DOHH2 (cell line): Measurements from ENCODE around the gene SSC5D.

Experiments used
- EZH2phosphoT487 ChIP-seq: fragments of 200-600 bp; sonication (generic); IDR thresholded peaks from 2 replicates; pipeline ENCODE4 v1.6.1; 2017; ENCODE audit warnings: borderline replicate concordance, mild to moderate bottlenecking, antibody characterized with exemption, low read length, moderate library complexity, mixed read lengths
- TF ChIP-seq, protein P1 (sequence below): fragments of 200-600 bp; sonication (generic); IDR thresholded peaks from one replicate; pipeline ENCODE4 v1.5.1; 2014; ENCODE audit warnings: antibody characterized with exemption, mild to moderate bottlenecking, low read depth, low read length; ENCODE audit not compliant: poor library complexity, severe bottlenecking

DNA sequence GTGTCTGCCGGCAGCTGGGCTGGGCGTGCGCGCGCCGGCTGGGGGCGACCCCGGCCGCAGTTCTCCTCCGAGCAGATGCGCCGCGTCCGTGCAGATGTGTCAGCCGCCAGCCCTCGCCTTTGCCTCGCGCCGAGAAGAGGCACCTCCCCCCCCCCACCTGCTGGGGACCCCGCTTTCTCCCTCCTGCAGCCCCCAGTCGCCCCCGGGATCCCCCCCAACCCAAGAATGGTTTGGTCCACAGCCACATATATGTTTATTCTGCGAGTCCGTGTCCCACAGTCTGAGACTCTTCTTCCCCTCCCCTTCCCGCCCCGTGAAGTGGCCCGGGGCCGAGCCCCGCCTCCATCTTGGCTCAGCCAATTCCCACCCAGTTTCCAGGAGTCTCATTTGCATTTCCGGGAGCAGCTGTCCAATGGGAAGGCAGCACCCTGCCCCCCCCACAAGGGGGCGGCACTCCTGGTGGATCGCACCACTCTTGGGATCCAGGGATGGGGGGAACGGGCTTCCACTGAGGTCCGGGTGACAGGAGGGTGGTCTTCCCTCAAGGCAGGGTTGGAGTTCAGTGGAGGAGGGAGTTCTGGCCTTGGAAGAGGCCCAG is 35.4 kb upstream of the SSC5D start:
- TF ChIP-seq, protein P1, sequence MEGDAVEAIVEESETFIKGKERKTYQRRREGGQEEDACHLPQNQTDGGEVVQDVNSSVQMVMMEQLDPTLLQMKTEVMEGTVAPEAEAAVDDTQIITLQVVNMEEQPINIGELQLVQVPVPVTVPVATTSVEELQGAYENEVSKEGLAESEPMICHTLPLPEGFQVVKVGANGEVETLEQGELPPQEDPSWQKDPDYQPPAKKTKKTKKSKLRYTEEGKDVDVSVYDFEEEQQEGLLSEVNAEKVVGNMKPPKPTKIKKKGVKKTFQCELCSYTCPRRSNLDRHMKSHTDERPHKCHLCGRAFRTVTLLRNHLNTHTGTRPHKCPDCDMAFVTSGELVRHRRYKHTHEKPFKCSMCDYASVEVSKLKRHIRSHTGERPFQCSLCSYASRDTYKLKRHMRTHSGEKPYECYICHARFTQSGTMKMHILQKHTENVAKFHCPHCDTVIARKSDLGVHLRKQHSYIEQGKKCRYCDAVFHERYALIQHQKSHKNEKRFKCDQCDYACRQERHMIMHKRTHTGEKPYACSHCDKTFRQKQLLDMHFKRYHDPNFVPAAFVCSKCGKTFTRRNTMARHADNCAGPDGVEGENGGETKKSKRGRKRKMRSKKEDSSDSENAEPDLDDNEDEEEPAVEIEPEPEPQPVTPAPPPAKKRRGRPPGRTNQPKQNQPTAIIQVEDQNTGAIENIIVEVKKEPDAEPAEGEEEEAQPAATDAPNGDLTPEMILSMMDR: no peak
- no peak for TF ChIP-seq EZH2phosphoT487
